HG02970 (cell line): ENCODE results near the gene EEFSEC.

ENCODE experiments used
- ATAC-seq: cut with Tn5 transposase; IDR thresholded peaks from one replicate; pipeline ENCODE4 v1.9.1; 2021; ENCODE audit warnings: mild to moderate bottlenecking, moderate library complexity, moderate number of reproducible peaks; ENCODE audit not compliant: unreplicated experiment, low FRiP score

Gene EEFSEC

DNA sequence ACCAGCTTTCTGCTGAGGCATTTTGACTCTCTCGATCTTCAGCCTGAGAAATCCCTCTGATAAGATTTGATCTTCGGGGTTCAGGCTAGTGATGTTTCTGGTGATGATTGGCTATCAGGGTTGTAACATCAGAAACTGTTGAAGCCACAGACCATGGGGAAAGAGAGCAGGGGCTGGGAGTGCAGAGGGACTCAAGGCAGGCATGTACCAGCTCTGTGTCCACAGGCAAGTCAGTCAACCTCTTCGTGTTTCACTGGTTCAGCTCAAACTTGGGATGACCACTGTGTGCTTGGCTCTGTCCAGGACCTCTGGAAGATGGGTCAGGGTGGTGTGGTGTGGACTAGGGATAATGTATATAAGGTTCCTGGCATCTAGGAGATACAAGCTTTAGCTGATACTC is 116.5 kb downstream of the EEFSEC start:
- no peak for ATAC-seq

DNA sequence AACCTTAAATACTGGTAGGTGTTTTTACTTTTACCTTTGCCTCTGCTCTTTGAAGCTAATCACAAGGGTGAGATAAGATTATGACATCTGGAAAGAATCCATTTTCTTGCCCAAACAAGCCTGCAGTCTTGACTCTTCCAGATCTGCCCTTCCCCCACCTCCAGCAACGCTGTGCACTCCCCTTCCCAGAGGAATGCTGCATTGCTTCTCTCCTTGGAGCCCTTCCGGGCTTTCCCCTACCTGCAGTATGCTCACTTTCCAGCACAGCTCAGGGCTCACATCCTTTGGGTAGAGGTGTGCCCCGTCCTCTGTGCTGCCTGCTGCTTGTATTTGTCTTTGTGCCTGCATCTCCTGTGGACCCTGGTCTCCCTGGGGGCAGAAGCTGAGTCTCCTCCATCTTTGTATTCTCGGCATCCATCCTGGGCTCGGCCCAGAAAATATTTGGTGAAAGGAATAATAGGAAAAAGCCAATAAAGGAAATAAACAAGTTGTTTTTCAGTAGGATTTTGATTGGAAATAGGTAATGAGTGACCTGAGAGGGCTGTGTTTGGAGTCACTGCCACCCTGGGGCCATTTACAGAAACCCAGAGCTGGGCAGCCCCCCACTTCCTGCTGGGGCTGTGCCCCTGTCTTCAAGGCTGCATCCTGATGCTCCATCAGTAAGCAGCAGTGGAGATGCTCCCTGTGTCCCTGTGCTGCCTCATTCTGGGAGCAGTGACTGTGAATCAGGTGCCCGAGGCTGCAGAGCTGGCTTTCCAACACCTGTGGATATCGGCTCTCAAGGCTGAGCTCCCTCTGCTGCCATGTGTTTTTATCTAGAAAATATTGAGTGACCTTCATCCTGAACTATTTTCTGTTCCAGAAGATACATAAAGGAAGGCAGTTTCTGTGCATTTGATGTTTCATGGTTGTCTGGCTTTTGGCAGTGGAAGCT is 117.5 kb downstream of the EEFSEC start:
- no peak for ATAC-seq

DNA sequence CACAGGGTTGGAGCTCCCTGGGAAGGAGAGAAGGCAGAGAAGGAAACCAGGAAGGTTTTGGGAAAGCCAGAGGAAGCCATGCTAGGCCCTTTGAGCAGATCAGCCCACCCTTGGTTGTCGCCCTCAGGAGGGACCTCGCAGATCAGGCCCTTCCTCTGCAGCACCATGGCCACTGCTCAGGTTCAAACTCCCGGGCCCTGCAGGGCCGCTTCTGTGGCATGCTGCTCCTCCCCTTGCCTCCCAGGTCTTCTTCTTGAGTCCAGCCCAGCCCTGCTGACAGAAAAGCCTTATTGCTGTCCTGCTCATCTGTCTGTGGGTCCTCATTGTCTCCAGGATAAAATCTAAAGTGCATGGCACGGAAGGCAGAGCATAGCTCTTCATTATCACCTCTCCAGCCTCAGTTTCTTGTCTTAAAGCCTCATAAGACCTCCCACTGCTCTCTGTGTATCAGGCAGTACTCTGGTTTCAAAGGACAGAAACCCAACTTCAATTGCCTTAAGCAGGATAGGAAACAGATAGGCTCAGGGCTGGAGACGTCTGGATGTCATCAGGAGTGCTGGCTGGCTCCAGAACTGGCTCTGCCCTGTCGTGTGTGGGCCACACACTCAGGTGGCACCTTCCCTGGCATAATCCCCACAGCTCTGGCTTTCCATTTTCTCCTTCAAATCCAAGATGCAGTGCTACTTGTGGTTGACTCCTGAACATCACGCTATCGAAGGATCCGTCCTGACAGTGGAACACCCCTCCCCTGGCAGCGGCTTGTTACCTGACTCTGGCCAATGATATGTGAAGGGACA is 118.5 kb downstream of the EEFSEC start:
- ATAC-seq = no peak

DNA sequence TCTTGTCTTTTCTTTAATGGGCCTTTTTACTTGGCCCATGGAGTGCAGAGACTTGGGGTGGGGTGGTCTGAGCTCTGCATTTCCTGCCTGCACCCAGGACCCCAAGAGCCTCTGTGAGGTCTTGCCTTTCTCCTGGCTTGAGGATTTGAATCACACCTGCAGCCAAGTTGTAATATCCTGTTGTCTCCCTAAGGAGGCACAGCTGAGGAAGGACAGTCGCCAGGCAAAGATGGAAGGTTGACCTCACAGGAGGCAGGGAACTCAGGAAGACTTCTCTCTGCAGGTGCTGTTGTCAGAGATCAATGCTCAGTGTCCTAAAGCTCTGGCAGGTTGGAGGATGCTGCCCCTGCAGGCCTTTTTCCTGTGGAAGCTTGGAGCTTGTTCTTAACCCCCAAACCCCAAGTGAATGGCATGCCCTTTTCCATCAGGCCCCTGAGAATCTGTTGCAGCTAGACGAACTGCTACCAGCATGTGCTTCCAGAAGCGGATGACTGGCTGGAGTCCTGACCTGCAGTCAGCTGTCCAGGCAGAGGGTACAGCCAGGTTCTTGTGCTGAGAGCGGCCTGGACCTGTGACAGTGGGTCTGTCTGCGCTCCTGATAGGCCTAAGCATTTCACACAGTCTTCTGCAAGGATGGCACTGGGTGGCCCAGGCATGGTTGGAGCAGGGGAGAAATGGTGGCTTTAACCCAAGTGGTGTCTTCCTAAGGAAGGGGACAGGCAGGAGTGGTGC is 120.0 kb downstream of the EEFSEC start:
- no peak for ATAC-seq

DNA sequence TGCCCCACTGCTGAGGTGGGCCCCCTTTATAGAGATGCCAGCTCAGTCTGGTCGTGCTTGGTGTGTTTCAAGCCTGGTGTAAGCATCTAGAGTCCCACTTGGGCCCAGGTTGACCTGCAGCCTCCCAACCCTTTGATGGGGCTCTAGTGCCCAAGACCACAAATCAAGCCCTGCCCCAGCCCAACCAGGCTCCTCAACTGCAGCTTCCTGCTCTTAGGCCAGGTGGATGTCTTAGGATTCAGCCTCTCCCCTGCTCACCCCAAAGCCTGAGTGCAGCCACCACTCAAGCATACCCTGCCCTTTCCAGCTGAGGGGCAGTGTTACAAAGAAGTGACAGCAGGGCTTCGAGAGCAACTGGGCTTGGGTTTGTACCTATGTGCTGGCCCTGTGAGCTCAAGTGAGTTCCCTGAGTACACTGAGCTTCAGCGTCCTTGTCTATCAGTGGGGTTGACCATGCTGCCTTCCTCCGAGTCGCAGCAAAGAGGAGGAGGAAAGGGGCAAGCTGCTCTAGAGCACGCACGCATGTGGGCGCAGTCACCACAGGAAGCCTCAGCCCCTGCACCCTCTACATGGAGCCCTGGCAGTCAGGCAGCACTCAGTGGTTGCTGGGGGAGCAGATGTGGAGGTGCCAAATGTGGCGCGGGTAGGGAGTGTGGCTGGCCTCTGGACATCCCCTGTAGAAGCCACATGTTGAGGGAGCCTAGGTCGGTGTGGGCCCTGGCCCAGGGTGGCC is 120.7 kb downstream of the EEFSEC start:
- no peak for ATAC-seq

DNA sequence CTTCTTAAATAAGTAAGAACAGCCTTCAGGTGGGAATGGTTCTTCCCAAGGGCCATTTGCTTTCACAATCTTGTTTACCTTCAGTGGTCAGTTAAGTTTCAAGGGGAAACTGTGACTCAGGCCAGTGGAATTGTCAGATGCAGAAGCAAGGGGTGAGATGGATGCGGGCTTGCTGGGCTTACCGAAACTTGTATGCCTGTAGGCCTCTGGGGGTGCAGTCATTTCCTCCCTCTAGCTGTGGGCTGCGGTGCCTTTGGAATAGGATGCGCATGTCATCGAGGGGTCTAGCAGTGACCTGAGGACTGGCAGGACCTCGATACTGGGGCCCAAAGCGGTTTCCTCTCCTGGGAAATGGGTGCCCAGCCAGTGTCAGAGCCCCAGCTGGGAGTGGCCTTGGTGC is 121.6 kb downstream of the EEFSEC start:
- no peak for ATAC-seq

DNA sequence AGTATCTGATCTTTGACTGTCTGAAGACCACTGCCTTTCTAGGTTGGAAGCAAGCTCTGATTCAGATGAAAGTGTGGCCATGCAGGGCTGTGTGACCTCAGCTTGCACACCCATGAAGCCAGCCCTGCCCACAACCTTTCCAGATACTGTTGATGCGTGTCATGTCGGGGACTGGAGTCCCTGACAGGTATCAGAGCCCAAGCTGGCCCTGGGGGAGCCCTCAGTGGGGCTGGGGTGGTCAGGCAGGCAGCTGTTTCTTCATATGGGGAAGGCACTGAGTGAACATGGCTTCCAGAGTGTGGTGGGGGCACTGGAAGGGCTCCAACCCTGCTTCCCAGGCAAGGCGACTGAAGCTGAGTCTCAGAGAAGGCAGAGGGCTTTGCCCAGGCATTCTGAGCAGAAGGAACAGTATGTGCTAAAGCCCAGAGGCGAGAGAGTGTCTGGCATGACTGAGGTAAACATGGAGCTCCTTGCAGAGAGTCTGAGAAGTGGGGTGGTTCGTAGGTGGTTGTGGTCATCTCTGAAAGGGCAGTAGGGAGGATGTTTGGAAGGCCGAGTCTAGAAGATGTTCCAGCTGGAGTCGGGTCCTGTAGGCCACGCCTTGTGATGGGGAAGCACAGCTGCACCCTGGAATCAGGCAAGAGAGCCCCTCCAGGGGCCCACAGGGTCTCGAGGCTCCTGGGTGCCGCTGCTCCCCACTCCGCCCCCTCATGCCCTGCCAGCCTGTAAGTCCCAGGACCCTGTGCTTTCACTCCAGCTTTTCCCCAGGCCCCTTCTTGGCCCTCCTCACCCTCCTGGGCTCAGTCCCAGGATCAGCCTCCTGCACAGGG is 122.2 kb downstream of the EEFSEC start:
- no peak for ATAC-seq

DNA sequence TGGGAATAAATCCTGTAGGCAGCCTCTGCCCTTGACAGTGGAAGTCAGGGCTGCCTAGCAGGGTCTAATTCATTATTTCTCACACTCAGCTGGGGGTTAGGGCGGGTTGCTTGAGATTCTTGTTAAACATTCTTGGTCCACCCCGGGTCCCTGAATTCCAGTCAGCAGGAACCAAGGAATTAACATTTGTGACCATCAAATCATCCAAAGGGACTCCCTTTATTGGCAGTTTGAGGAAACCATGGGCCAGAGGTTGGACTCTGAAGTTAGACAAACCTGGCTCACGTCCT is 122.8 kb downstream of the EEFSEC start:
- ATAC-seq = no peak

DNA sequence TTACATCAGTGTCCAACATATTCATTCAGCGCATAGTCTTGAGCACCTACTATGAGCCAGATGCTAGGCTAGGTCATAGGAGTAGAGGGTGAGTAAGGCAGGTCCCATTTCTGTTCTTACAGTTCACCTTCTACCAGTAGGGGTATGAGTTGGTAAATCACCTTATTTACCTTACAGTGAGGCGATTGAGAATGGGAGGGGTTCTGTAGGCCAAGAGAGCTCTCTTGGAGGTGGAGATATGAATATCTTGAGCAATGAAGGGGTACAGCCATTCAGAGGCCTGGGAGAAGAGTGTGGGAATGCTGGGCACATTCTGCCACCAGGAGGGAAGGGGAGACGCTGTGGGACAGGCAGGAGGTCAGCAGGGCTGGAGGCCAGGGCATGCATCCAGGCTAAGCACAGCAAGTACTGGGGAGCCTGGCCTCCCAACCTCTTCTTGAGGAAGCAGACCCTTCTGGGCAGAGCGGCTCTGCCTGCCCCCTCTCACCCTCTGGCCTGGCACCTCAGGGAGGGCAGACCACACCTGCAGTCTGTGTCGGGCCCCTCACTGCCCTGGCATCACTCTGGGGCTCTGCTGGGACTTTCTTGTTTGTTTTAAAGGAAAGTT is 123.4 kb downstream of the EEFSEC start:
- ATAC-seq = no peak

DNA sequence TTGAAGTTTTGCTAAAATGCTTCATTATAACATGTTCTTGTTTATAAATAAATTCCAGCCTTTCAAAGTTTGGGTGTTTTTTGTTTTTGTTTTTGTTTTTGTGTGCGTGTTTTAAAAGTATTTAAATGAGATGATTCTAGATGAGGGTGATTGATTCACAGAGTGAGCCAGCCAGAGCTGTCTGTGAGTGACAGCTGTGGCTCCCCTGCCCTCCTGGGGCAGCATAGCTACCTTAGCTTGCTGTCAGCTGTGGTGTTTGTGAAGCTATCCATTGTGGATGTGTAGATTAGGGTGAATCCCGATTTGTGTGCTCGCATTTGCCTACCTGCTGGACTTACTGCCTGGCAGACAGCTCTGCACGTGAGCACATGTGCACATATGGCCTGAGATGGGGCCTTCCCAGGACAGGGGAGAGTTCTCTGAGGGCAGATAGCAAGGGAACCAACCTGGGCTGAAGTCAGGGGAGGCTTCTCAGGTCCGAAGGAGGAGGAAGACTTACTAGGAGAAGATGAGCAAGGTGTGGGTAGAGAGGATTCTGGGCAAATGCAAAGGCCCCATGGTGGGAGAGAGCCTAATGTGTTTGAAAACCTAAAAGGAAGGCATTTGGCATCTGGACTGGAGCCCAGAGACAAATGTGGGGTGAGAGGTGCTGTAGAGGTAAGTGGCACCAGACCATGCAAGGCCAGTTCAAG is 124.2 kb downstream of the EEFSEC start:
- no peak for ATAC-seq

DNA sequence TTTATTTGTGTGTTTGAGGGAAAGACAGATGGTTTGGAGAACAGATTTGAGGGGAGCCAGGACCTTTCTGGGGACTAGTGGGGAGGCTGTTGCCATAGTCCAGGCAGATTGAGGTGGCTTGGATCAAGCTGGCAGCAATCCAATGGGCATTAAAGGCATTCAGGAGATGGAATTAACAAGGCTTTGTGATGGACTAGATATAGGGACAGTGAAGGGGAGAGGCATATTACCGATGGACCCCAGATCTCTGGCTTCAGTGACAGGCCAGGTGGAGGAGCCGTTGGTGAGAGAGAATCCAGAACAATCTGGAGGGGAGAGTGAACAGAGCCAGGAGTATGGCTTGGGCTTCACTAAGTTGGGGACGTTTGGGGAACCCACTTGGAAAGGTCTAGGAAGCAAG is 124.8 kb downstream of the EEFSEC start:
- no peak for ATAC-seq

DNA sequence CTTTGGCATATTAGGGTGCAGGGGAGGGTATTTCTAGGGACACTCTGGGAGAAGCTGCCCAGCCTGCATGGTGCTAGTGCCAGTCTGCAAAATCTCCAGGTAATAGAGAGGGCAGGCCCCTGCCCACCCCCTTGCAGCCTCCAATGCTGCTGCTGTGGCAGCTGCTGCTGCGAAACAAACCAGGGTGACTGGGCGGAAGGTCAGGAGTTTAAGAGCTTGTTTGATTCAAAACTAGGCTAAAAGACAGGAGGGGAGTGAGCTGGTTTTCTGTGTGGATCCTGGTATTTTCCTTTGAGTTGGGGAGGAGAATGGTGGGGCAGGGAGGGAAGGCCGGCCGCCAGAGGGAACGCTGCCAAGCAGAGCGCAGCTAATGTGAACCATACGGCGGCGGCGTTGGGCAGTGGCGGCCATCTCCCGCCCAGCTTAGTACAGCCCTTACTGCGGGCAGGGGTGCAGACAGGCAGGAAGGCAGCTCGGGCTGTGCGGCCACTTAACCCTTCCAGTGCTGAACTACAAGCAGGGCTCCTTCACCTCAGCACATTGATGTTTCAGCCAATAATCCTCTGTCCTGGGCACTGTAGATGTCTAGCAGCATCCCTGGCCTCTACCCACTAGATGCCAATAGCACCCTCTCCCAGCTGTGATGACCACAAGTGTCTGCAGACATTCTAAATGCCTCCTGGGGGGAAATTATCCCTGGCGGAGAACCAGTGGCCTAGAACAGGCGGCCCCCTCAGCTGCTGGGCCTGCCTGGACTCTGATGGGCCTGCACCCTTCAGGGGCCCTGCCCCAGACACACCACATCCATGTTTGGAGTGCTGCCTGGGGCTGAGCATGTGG is 125.7 kb downstream of the EEFSEC start:
- ATAC-seq = no peak

DNA sequence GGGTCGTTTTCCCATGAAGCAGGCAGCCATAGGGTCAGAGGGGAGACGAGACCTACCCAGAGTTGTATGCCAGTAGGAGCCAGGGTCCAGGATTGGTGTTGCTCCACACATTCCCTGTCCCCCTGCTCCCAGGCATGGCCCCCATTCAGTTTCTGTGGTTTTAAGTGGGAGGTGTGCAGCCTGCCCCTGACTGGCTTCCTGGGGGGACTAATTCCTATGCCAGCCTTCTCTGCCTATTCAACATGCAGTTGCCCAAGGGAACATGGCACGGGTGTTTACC is 126.3 kb downstream of the EEFSEC start:
- no peak for ATAC-seq

DNA sequence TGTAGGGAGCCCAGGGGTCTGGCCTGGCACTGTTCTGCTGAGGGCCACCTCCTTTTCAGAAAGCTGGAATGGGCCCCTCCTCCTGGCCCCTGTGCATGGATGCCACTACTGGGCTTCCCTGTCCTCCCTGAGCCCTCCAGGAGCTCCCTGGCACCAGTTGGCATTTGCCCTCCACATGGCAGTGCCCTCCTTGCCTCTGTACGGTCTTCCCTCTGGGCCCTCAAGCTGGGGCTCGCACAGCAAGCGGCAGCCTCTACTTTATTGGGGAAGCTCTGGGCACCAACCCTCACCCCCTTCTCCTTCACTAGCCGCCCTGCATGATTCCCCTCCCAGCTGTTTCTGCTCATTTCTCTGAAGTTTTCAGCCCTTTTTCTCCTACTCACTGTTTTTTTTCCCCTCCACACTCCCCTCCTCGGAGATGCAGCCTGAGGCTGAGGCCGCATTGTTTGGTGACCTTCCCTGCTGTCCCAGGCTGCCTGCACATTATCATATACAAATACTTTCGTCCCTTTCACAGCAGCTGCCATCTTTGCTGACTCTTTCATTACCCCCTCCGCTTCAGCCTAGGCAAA is 127.3 kb downstream of the EEFSEC start:
- ATAC-seq = no peak

DNA sequence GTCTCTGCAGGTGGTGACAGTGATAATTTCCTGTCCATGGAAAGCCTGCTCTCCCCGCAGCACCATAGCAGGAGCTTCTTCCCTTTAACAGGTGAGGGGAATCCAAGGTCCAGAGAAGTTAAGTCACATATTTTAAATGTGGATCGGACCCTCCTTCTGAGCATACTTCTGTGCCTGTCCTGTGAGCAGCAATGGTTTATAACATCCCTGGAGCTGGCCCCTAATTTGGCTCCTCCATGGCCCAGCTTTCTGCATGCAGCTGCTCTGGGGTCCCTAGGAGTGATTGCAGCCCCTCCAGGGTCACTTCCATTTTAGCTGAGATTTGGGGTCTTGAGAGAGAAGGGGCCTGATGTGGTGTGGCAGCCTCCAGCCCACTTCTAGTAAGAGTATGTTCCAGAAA is 127.8 kb downstream of the EEFSEC start:
- no peak for ATAC-seq

DNA sequence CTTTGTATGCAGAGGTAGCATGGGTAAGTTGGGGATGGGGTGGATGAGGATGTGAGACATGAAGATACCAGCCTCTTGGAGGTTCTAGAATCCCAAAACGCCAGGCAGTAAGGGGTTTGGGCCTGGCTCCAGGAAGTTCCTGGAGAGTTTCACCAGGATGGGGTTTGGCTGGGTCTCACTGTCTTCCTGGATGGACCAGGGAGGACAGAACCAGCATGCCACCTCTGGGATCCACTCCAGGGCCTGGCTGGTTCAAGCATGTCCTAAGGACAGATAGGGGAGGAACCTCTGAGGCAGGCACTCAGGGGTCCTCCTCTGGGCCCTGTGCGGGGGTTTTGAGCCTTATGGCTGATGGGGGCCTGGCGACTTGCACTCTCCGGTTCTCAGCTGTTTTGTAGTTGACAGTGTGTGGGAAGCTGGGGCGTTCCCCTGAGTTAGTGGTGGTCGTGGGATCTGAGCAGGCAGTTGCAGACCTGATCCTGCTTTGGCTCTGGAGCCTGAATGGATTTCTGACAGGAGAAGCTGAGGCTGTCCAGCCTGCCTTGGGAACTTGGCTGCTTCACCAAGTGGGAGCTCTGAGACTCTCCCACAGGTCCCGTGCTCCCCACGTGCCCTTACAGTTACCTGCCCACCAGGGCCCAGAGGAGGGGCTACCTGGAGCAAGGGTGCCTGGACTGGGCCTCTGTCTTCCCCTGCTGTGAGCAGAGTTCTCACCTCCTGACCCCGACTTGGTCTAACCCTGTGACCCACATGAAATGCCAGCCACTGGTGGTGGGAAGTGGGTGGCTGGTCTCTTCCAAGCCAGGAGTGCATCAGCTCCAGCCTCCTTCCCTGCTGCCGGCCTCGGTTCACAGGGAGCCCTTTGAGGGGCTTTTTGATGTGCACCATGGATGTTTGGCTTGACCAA is 128.4 kb downstream of the EEFSEC start:
- no peak for ATAC-seq
